HepG2 (cell line): Measurements from ENCODE around the gene ZNF581. TPM values are rescaled to one million over a fixed set of nuclear protein-coding genes. Genes with fewer than 3 reads are reported as not detected.

Experiments
- ATAC-seq: fragments of 200-7000 bp; cut with Tn5 transposase; 3 replicates; pipeline ENCODE4 v1.9.1; 2020; ENCODE audit warnings: mild to moderate bottlenecking, moderate library complexity
- BruUV-seq: library from RNA; stranded (reverse); fragments of 400-500 nt; replicated peaks from 2 replicates; lab custom pipeline; 2021; lab: Mats Ljungman, UMichigan
- CTCF ChIA-PET: fragments of 300-600 bp; formaldehyde crosslinking; extraction: SDS; loops from one replicate; lab custom pipeline; 2021; ENCODE audit warnings: low total read pairs, inconsistent platforms, low intra/inter-chr PET ratio; lab: Yijun Ruan, JAX
- POLR2A ChIA-PET: fragments of 350-600 bp; sonication (Branson Sonifier 250); formaldehyde crosslinking; loops from one replicate; lab custom pipeline; 2020; ENCODE audit warnings: antibody characterized with exemption, inconsistent platforms; lab: Yijun Ruan, JAX
- DNase-seq: peaks from one replicate; pipeline ENCODE4 v3.0.0-alpha.2; 2015; ENCODE audit warnings: low spot score
- FAIRE-seq: peaks from 3 replicates; lab custom pipeline; 2011; peaks lifted over from hg19 to GRCh38; lab: Jason Lieb, UNC
- H2AFZ ChIP-seq: one replicate; pipeline ENCODE4 v1.6.1; 2011; ENCODE audit warnings: low read length, inconsistent platforms
- H3K27ac ChIP-seq: fragments of 300-600 bp; 3 replicates; pipeline ENCODE4 v1.8.0; 2011; ENCODE audit warnings: mixed run types, mild to moderate bottlenecking, mixed read lengths, low read length, inconsistent platforms; ENCODE audit not compliant: insufficient read depth; ENCODE audit errors: extremely low read length
- H3K27me3 ChIP-seq, 2 experiments: fragments of 200-600 bp in 1 of 2; 2 replicates in 1 of 2; 3 replicates in 1 of 2; pipeline versions ENCODE4 v1.6.0 to v1.8.0; 2011; ENCODE audit warnings: low read length in 2 of 2, mild to moderate bottlenecking in 2 of 2, moderate library complexity in 2 of 2, inconsistent platforms in 1 of 2; ENCODE audit not compliant: insufficient read depth in 2 of 2, control insufficient read depth in 1 of 2
- H3K36me3 ChIP-seq, 2 experiments: fragments of 200-600 bp in 1 of 2; replicated peaks in 1 of 2; 2 replicates in 1 of 2; 3 replicates in 1 of 2; pipeline versions ENCODE4 v1.5.1 to v1.8.0; 2011; ENCODE audit warnings: low read length in 2 of 2, inconsistent platforms in 1 of 2; ENCODE audit not compliant: insufficient read depth in 2 of 2, control insufficient read depth in 1 of 2
- H3K4me1 ChIP-seq: 2 replicates; pipeline ENCODE4 v1.5.1; 2012; ENCODE audit warnings: low read length, inconsistent platforms; ENCODE audit not compliant: insufficient read depth
- H3K4me2 ChIP-seq: 2 replicates; pipeline ENCODE4 v1.6.0; 2011; ENCODE audit warnings: low read depth, low read length, inconsistent platforms
- H3K4me3 ChIP-seq, 3 experiments: fragments of 200-600 bp in 1 of 3; sonication (generic), shearing (Covaris generic) in 1 of 3; replicated peaks in 1 of 3; 2 replicates each; pipeline ENCODE4 v1.5.1; 2011 to 2016; ENCODE audit warnings: low read length in 3 of 3, inconsistent platforms in 2 of 3, low read depth in 2 of 3, mild to moderate bottlenecking in 2 of 3, control low read depth in 1 of 3, mixed read lengths in 1 of 3; ENCODE audit not compliant: insufficient read depth in 1 of 3
- H3K79me2 ChIP-seq: one replicate; pipeline ENCODE4 v1.6.1; 2011; ENCODE audit warnings: low read length, inconsistent platforms; ENCODE audit not compliant: insufficient read depth
- H3K9ac ChIP-seq: 2 replicates; pipeline ENCODE4 v1.6.0; 2011; ENCODE audit warnings: mild to moderate bottlenecking, low read depth, low read length, inconsistent platforms; ENCODE audit not compliant: insufficient read depth
- H3K9me3 ChIP-seq: 2 replicates; pipeline ENCODE4 v1.5.1; 2012; ENCODE audit warnings: mild to moderate bottlenecking, low read length
- H4K20me1 ChIP-seq: 2 replicates; pipeline ENCODE4 v1.6.0; 2011; ENCODE audit warnings: inconsistent platforms, mild to moderate bottlenecking, low read length, moderate library complexity; ENCODE audit not compliant: insufficient read depth
- CENPT ChIP-seq: sonication (generic); formaldehyde crosslinking; IDR thresholded peaks from 2 replicates; pipeline ENCODE4 v1.8.0; 2022; ENCODE audit warnings: low read depth, mild to moderate bottlenecking, moderate library complexity, missing genetic modification reagents
- FUBP1 ChIP-seq: sonication (generic); formaldehyde crosslinking; IDR thresholded peaks from 2 replicates; pipeline ENCODE4 v1.5.1; 2020; ENCODE audit warnings: missing genetic modification reagents, mild to moderate bottlenecking, borderline replicate concordance
- GFI1 ChIP-seq: sonication (generic); formaldehyde crosslinking; IDR thresholded peaks from 2 replicates; pipeline ENCODE4 v1.5.0; 2020; ENCODE audit warnings: missing genetic modification reagents, mild to moderate bottlenecking, borderline replicate concordance
- ISX ChIP-seq: sonication (generic); formaldehyde crosslinking; conservative IDR thresholded peaks from 2 replicates; pipeline ENCODE4 v1.5.0; 2020; ENCODE audit warnings: missing genetic modification reagents
- KLF12 ChIP-seq: sonication (generic); formaldehyde crosslinking; IDR thresholded peaks from 2 replicates; pipeline ENCODE4 v1.4.0; 2020; ENCODE audit warnings: missing genetic modification reagents, borderline replicate concordance
- KLF13 ChIP-seq: sonication (generic); formaldehyde crosslinking; IDR thresholded peaks from 2 replicates; pipeline ENCODE4 v1.4.0; 2020; ENCODE audit warnings: mild to moderate bottlenecking, missing genetic modification reagents
- NFATC3 ChIP-seq: sonication (generic); formaldehyde crosslinking; IDR thresholded peaks from 2 replicates; pipeline ENCODE4 v1.5.1; 2020; ENCODE audit warnings: mild to moderate bottlenecking, missing genetic modification reagents
- POLR2G ChIP-seq: fragments of 200-400 bp; formaldehyde crosslinking; IDR thresholded peaks from 2 replicates; pipeline ENCODE4 v1.6.1; 2018; ENCODE audit warnings: mild to moderate bottlenecking, low read depth, low read length, moderate library complexity
- SNAPC2 ChIP-seq: sonication (generic); formaldehyde crosslinking; IDR thresholded peaks from 2 replicates; pipeline ENCODE4 v1.8.1; 2022; ENCODE audit warnings: mild to moderate bottlenecking, missing genetic modification reagents
- SPEN ChIP-seq: sonication (generic); formaldehyde crosslinking; IDR thresholded peaks from 2 replicates; pipeline ENCODE4 v1.5.1; 2020; ENCODE audit warnings: low read depth, mild to moderate bottlenecking, missing genetic modification reagents
- ZFP62 ChIP-seq: sonication (generic); formaldehyde crosslinking; IDR thresholded peaks from 2 replicates; pipeline ENCODE4 v1.4.0; 2020; ENCODE audit warnings: missing genetic modification reagents
- WGBS: methylation state at CpG from one replicate; pipeline ENCODE4 v1.1.6; 2017; ENCODE audit warnings: low lambda C conversion rate; 5-methylcytosine and 5-hydroxymethylcytosine counted together
- in situ Hi-C: cut with HindIII; loops from 2 replicates; pipeline ENCODE4 v1.10.0; 2017; ENCODE audit warnings: low pct_unique_long_range_greater_than_20kb; ENCODE audit not compliant: extremely low pct_ligation_motif_present
- intact Hi-C: fragments of 100-400 bp; cut with micrococcal nuclease; formaldehyde crosslinking; loops from one replicate; pipeline ENCODE4 v1.10.0; 2022; ENCODE audit not compliant: unreplicated experiment
- polyA plus RNA-seq, 8 experiments: library from polyadenylated mRNA; depleted of rRNA in 3 of 8; stranded (reverse) in 7 of 8; unstranded in 1 of 8; fragments of >200 nt; fragmentation: Illumina TruSeq in 4 of 8; extraction: Trizol in 4 of 8; gene quantifications; 2 replicates each; pipeline versions ENCODE4 v1.2.1 to v1.2.3, GENCODE V29; 2011 to 2016; ENCODE audit warnings: low read depth in 4 of 8, missing spikeins in 1 of 8, mixed read lengths in 1 of 8; ENCODE audit not compliant: insufficient read depth in 1 of 8
- total RNA-seq, 5 experiments: library from RNA; depleted of rRNA; stranded (reverse); fragments of >200 nt; fragmentation: Illumina TruSeq; extraction: Trizol; gene quantifications; 2 replicates each; pipeline ENCODE4 v1.2.3, GENCODE V29; 2016; ENCODE audit warnings: low read depth in 1 of 5
- TF ChIP-seq, protein P1 (sequence below): sonication (generic); formaldehyde crosslinking; IDR thresholded peaks from 2 replicates; pipeline ENCODE4 v1.4.0; 2020; ENCODE audit warnings: missing genetic modification reagents, borderline replicate concordance
- TF ChIP-seq, protein P2 (sequence below): sonication (generic); formaldehyde crosslinking; conservative IDR thresholded peaks from 2 replicates; pipeline ENCODE4 v1.5.0; 2020; ENCODE audit warnings: missing genetic modification reagents
- TF ChIP-seq, protein P3 (sequence below): sonication (generic); formaldehyde crosslinking; IDR thresholded peaks from 2 replicates; pipeline ENCODE4 v1.4.0; 2020; ENCODE audit warnings: missing genetic modification reagents

Gene ZNF581
- total and polyA plus RNA-seq, 2 of the 13 experiments (the other 11 are each of a cell fraction or from before 2014, with no cell fraction given) = 19.6 to 49.5 TPM

DNA sequence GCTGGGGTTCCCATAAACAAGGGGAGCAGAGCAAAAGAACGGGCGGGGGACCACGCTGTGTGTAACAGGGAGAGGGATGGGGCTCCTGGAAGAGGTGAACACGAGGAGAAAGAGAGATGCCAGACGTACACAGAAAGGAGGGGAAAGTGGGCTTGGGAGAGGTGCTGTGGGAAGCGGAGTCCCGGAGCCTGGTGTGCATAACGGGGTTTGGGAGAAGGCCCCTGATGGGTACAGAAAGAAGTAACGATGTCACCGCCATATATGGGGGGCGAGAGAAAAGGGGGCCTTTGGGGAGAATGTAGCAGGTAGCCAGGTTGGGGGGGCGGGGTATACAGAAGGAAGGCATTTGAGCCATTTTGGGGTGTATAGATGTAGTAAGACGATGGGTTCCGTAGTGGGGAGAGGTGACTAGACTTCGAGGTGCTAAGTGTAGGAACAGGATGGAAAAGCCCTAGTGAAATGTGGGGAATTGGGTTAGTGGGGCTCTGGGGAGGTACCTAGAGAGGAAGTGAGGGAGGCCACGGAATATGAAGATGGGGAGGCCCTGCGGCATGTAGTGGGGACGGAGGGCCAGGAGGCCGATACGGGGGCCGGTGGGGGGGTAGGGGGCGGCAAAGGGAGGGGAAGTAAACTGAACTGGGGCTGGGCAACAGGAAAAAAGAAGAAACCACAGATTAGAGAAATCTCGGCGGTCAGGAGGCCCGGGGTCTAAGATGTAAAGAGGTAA lies 1.9 kb upstream of the ZNF581 start:
- Histone ChIP-seq H3K27me3 (no peaks in the 10 kb centered on the region; a peak in 1 of 5 replicates), H3K9me3 (no peaks in the 10 kb centered on the region), H3K27ac (peak overlapping the region; percentile 79), H3K4me2 (peak overlapping the region; percentile 96), H3K79me2 (peaks cover 41% of the 10 kb centered on the region), H4K20me1 (no peaks in the 10 kb centered on the region), H2AFZ (no peak overlapping the region), H3K36me3 (peaks cover 0 to 10% of the 10 kb centered on the region in 2 experiments; a peak in 2 of 5 replicates), H3K4me3 (peak overlapping the region; percentile 92 to 96 (median 92)), H3K4me1 (peaks cover 55% of the 10 kb centered on the region), H3K9ac (peak overlapping the region; percentile 84)
- intact Hi-C loops = no loop called here
- in situ Hi-C loops = no loop called here
- DNase-seq (no peak), ATAC-seq (peak; percentile 7), FAIRE-seq (no peak)
- POLR2A ChIA-PET = interaction anchor here (0.6 to 1.9 kb wide), 7 partner anchors 8 to 165 kb away, joined by 3 to 19 read pairs (median 8); partner anchors contain the start of genes FIZ1, U2AF2, ZNF628 and ZNF784
- WGBS = under 1% methylated on average over 25 of the region's 25 CpGs
- CTCF ChIA-PET = no interaction called here
- no TSS peak for BruUV-seq
- no peak for TF ChIP-seq KLF12
- TF ChIP-seq, protein P1, sequence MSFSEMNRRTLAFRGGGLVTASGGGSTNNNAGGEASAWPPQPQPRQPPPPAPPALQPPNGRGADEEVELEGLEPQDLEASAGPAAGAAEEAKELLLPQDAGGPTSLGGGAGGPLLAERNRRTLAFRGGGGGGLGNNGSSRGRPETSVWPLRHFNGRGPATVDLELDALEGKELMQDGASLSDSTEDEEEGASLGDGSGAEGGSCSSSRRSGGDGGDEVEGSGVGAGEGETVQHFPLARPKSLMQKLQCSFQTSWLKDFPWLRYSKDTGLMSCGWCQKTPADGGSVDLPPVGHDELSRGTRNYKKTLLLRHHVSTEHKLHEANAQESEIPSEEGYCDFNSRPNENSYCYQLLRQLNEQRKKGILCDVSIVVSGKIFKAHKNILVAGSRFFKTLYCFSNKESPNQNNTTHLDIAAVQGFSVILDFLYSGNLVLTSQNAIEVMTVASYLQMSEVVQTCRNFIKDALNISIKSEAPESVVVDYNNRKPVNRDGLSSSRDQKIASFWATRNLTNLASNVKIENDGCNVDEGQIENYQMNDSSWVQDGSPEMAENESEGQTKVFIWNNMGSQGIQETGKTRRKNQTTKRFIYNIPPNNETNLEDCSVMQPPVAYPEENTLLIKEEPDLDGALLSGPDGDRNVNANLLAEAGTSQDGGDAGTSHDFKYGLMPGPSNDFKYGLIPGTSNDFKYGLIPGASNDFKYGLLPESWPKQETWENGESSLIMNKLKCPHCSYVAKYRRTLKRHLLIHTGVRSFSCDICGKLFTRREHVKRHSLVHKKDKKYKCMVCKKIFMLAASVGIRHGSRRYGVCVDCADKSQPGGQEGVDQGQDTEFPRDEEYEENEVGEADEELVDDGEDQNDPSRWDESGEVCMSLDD = no peak
- no peak for TF ChIP-seq FUBP1
- no peak for TF ChIP-seq KLF13
- no peak for TF ChIP-seq SNAPC2 (CRISPR knock-in tag)
- TF ChIP-seq POLR2G = peak; percentile 63
- TF ChIP-seq, protein P2, sequence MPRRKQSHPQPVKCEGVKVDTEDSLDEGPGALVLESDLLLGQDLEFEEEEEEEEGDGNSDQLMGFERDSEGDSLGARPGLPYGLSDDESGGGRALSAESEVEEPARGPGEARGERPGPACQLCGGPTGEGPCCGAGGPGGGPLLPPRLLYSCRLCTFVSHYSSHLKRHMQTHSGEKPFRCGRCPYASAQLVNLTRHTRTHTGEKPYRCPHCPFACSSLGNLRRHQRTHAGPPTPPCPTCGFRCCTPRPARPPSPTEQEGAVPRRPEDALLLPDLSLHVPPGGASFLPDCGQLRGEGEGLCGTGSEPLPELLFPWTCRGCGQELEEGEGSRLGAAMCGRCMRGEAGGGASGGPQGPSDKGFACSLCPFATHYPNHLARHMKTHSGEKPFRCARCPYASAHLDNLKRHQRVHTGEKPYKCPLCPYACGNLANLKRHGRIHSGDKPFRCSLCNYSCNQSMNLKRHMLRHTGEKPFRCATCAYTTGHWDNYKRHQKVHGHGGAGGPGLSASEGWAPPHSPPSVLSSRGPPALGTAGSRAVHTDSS = no peak
- 0 out of 2 replicates have a peak, but pooled peaks have one; percentile 61 for TF ChIP-seq ISX (CRISPR knock-in tag)
- TF ChIP-seq, protein P3, sequence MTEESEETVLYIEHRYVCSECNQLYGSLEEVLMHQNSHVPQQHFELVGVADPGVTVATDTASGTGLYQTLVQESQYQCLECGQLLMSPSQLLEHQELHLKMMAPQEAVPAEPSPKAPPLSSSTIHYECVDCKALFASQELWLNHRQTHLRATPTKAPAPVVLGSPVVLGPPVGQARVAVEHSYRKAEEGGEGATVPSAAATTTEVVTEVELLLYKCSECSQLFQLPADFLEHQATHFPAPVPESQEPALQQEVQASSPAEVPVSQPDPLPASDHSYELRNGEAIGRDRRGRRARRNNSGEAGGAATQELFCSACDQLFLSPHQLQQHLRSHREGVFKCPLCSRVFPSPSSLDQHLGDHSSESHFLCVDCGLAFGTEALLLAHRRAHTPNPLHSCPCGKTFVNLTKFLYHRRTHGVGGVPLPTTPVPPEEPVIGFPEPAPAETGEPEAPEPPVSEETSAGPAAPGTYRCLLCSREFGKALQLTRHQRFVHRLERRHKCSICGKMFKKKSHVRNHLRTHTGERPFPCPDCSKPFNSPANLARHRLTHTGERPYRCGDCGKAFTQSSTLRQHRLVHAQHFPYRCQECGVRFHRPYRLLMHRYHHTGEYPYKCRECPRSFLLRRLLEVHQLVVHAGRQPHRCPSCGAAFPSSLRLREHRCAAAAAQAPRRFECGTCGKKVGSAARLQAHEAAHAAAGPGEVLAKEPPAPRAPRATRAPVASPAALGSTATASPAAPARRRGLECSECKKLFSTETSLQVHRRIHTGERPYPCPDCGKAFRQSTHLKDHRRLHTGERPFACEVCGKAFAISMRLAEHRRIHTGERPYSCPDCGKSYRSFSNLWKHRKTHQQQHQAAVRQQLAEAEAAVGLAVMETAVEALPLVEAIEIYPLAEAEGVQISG (CRISPR knock-in tag) = no peak
- TF ChIP-seq GFI1 = no peak
- no peak for TF ChIP-seq SPEN (CRISPR knock-in tag)
- TF ChIP-seq NFATC3 = no peak
- no peak for TF ChIP-seq CENPT (CRISPR knock-in tag)
- no peak for TF ChIP-seq ZFP62 (CRISPR knock-in tag)
